HCT116 (cell line): Measurements from ENCODE around the gene ZNF568. TPM values are rescaled to one million over a fixed set of nuclear protein-coding genes. Genes with fewer than 3 reads are reported as not detected.

Experiments used
- ATAC-seq: fragments of 200-7000 bp; cut with Tn5 transposase; 2 replicates; pipeline ENCODE4 v1.9.1; 2020; ENCODE audit warnings: mild to moderate bottlenecking, moderate library complexity
- BruUV-seq: library from RNA; stranded (reverse); fragments of 400-500 nt; replicated peaks from 2 replicates; lab custom pipeline; 2021; lab: Mats Ljungman, UMichigan
- CTCF ChIA-PET: fragments of 300-600 bp; sonication (Branson Sonifier 250); formaldehyde crosslinking; loops from one replicate; lab custom pipeline; 2021; ENCODE audit warnings: antibody characterized with exemption; lab: Charles Lee
- POLR2A ChIA-PET: fragments of 300-600, 350-600 bp; sonication (Branson Sonifier 250); formaldehyde crosslinking; loops from one replicate; lab custom pipeline; 2021; ENCODE audit warnings: antibody characterized with exemption; lab: Charles Lee
- RAD21 ChIA-PET, 2 experiments: fragments of 300-600 bp; sonication (Branson Sonifier 250); formaldehyde crosslinking; loops; one replicate each; lab custom pipeline; 2023; ENCODE audit warnings: low total read pairs in 2 of 2; ENCODE audit not compliant: uncharacterized antibody in 2 of 2, unreplicated experiment in 2 of 2, low non-redundant PET in 1 of 2; lab: Charles Lee
- DNase-seq: peaks from one replicate; pipeline ENCODE4 v3.0.0-alpha.2; 2010; ENCODE audit warnings: low read depth, low spot score
- H2AFZ ChIP-seq: fragments of 200-600 bp; shearing (Covaris generic), sonication (generic); 2 replicates; pipeline ENCODE4 v1.6.1; 2017; ENCODE audit warnings: low read depth, mixed run types, mixed read lengths, antibody characterized with exemption, low read length; ENCODE audit not compliant: poor library complexity, severe bottlenecking
- H3K27ac ChIP-seq: 2 replicates; pipeline ENCODE4 v1.5.1; 2012; ENCODE audit warnings: low read depth, low read length
- H3K27me3 ChIP-seq: fragments of 200-600 bp; sonication (generic); 2 replicates; pipeline ENCODE4 v1.6.1; 2016; ENCODE audit warnings: mixed run types, low read length, mixed read lengths; ENCODE audit not compliant: insufficient read depth
- H3K36me3 ChIP-seq, 2 experiments: fragments of 200-500 bp in 1 of 2; fragments of 200-600 bp in 1 of 2; sonication (Bioruptor generic) in 1 of 2; sonication (generic) in 1 of 2; 2 replicates each; pipeline versions ENCODE4 v1.5.1 to v1.6.1; 2014 to 2016; ENCODE audit warnings: low read length in 2 of 2, inconsistent platforms in 1 of 2, mixed read lengths in 1 of 2, mixed run types in 1 of 2; ENCODE audit not compliant: insufficient read depth in 2 of 2, control insufficient read depth in 1 of 2
- H3K4me1 ChIP-seq, 2 experiments: fragments of 200-600 bp in 1 of 2; sonication (generic) in 1 of 2; 2 replicates each; pipeline versions ENCODE4 v1.5.1 to v1.6.1; 2012 to 2017; ENCODE audit warnings: low read length in 2 of 2, inconsistent platforms in 1 of 2, mild to moderate bottlenecking in 1 of 2, mixed read lengths in 1 of 2, mixed run types in 1 of 2, moderate library complexity in 1 of 2; ENCODE audit not compliant: insufficient read depth in 2 of 2, control insufficient read depth in 1 of 2
- H3K4me2 ChIP-seq: fragments of 200-600 bp; sonication (generic); 2 replicates; pipeline ENCODE4 v1.6.1; 2017; ENCODE audit warnings: mixed run types, low read length, mixed read lengths
- H3K4me3 ChIP-seq, 2 experiments: fragments of 200-600 bp in 1 of 2; sonication (generic) in 1 of 2; replicated peaks in 1 of 2; 2 replicates each; pipeline ENCODE4 v1.5.1; 2011 to 2016; ENCODE audit warnings: low read length in 2 of 2, control low read depth in 1 of 2, low read depth in 1 of 2, mild to moderate bottlenecking in 1 of 2, mixed read lengths in 1 of 2, mixed run types in 1 of 2
- H3K79me2 ChIP-seq: fragments of 200-600 bp; sonication (generic); 2 replicates; pipeline ENCODE4 v1.6.1; 2017; ENCODE audit warnings: mild to moderate bottlenecking, mixed run types, low read length, moderate library complexity, mixed read lengths; ENCODE audit not compliant: insufficient read depth
- H3K9ac ChIP-seq: fragments of 200-600 bp; sonication (generic); 2 replicates; pipeline ENCODE4 v1.6.1; 2016; ENCODE audit warnings: low read length, mixed read lengths
- H3K9me2 ChIP-seq: fragments of 200-600 bp; sonication (generic), shearing (Covaris generic); 2 replicates; pipeline ENCODE4 v1.6.1; 2017; ENCODE audit warnings: mixed run types, mild to moderate bottlenecking, moderate library complexity; ENCODE audit not compliant: insufficient read depth
- H3K9me3 ChIP-seq, 2 experiments: fragments of 200-500 bp in 1 of 2; fragments of 200-600 bp in 1 of 2; sonication (Bioruptor generic) in 1 of 2; sonication (generic) in 1 of 2; 2 replicates each; pipeline ENCODE4 v1.6.1; 2014 to 2017; ENCODE audit warnings: low read length in 2 of 2, mixed read lengths in 2 of 2, inconsistent platforms in 1 of 2, low read depth in 1 of 2, mild to moderate bottlenecking in 1 of 2, mixed run types in 1 of 2, moderate library complexity in 1 of 2; ENCODE audit not compliant: control insufficient read depth in 1 of 2, insufficient read depth in 1 of 2
- H4K20me1 ChIP-seq: fragments of 200-600 bp; sonication (generic), shearing (Covaris generic); 2 replicates; pipeline ENCODE4 v1.6.1; 2017; ENCODE audit warnings: mixed run types, mild to moderate bottlenecking, moderate library complexity; ENCODE audit not compliant: insufficient read depth
- CTCF ChIP-seq, 3 experiments: fragments of 200-600 bp in 1 of 3; sonication (generic) in 1 of 3; IDR thresholded peaks in 2 of 3; conservative IDR thresholded peaks in 1 of 3; 2 replicates each; pipeline ENCODE4 v1.5.1; 2012 to 2017; ENCODE audit warnings: low read depth in 2 of 3, low read length in 2 of 3, antibody characterized with exemption in 1 of 3, borderline replicate concordance in 1 of 3, control low read depth in 1 of 3, mild to moderate bottlenecking in 1 of 3, mixed read lengths in 1 of 3, mixed run types in 1 of 3, moderate library complexity in 1 of 3; ENCODE audit not compliant: insufficient read depth in 1 of 3
- EGR1 ChIP-seq: IDR thresholded peaks from 2 replicates; pipeline ENCODE4 v1.6.1; 2012; ENCODE audit warnings: low read depth
- ELF1 ChIP-seq: IDR thresholded peaks from 2 replicates; pipeline ENCODE4 v1.6.1; 2012; ENCODE audit warnings: low read depth, borderline replicate concordance
- FOSL1 ChIP-seq: IDR thresholded peaks from 2 replicates; pipeline ENCODE4 v1.6.1; 2012; ENCODE audit warnings: low read depth
- JUND ChIP-seq: IDR thresholded peaks from 2 replicates; pipeline ENCODE4 v1.6.1; 2012
- MAX ChIP-seq: IDR thresholded peaks from 2 replicates; pipeline ENCODE4 v1.6.1; 2012
- POLR2AphosphoS5 ChIP-seq: IDR thresholded peaks from 2 replicates; pipeline ENCODE4 v1.6.1; 2011; ENCODE audit warnings: mild to moderate bottlenecking, low read depth, low read length, moderate library complexity
- RAD21 ChIP-seq: IDR thresholded peaks from 2 replicates; pipeline ENCODE4 v1.6.1; 2012; ENCODE audit warnings: low read depth, mild to moderate bottlenecking
- REST ChIP-seq: IDR thresholded peaks from 2 replicates; pipeline ENCODE4 v1.6.1; 2012; ENCODE audit warnings: low read depth
- TCF7L2 ChIP-seq: IDR thresholded peaks from 2 replicates; pipeline ENCODE4 v1.7.0; 2011; ENCODE audit warnings: borderline replicate concordance, inconsistent platforms; ENCODE audit not compliant: insufficient read depth, insufficient read length; ENCODE audit errors: extremely low read depth
- ZBTB33 ChIP-seq: IDR thresholded peaks from 2 replicates; pipeline ENCODE4 v1.6.1; 2011; ENCODE audit warnings: mild to moderate bottlenecking, low read length, moderate library complexity; ENCODE audit not compliant: insufficient replicate concordance; ENCODE audit errors: extremely low read depth
- ZNF274 ChIP-seq: fragments of 200-500 bp; sonication (Bioruptor generic); IDR thresholded peaks from 2 replicates; pipeline ENCODE4 v1.6.1; 2014; ENCODE audit warnings: mild to moderate bottlenecking, low read depth, low read length, inconsistent platforms
- intact Hi-C: fragments of 100-400 bp; cut with micrococcal nuclease; formaldehyde crosslinking; loops from 2 replicates; pipeline ENCODE4 v1.10.0; 2022
- total RNA-seq: library from RNA; stranded (reverse); gene quantifications from one replicate; pipeline ENCODE4 v1.2.1, GENCODE V29; 2021; ENCODE audit not compliant: unreplicated experiment

ZNF568 gene
- total RNA-seq, 1 experiment from 2014 or later: not detected

- no peak overlapping the region for H3K27ac ChIP-seq
- H4K20me1 ChIP-seq: no peaks in the 10 kb centered on the region
- ChIA-PET RAD21 (no interaction called here), POLR2A (no interaction called here), CTCF (no interaction called here)
- ATAC-seq: no peak
- BruUV-seq: no TSS peak
- H3K4me2 ChIP-seq: no peak overlapping the region
- H3K9me2 ChIP-seq: no peaks in the 10 kb centered on the region
- H3K4me1 ChIP-seq: no peaks in the 10 kb centered on the region
- no peaks in the 10 kb centered on the region for H3K79me2 ChIP-seq
- H2AFZ ChIP-seq: no peak overlapping the region
- no peaks in the 10 kb centered on the region for H3K36me3 ChIP-seq
- intact Hi-C loops: no loop called here
- H3K9ac ChIP-seq: no peak overlapping the region
- no peak for DNase-seq
- H3K4me3 ChIP-seq: no peak overlapping the region
- no peak for TF ChIP-seq CTCF (IDR thresholded peaks at IDR 0.05 in 2 of 3, conservative IDR thresholded peaks at IDR 0.05 in 1 of 3; ENCODE audit: borderline replicate concordance in 1 of 3, insufficient read depth in 1 of 3, low read depth in 2 of 3, low read length in 2 of 3)
- TF ChIP-seq FOSL1: no peak
- no peak for TF ChIP-seq TCF7L2
- no peak for TF ChIP-seq ZNF274
- TF ChIP-seq POLR2AphosphoS5: no peak
- TF ChIP-seq ELF1: no peak
- TF ChIP-seq MAX: no peak
- TF ChIP-seq EGR1: no peak
- TF ChIP-seq RAD21: no peak
- no peak for TF ChIP-seq REST
- TF ChIP-seq JUND: no peak
- no peak for TF ChIP-seq ZBTB33
- H3K27me3 ChIP-seq: no peaks in the 10 kb centered on the region
- H3K9me3 ChIP-seq: peaks cover 12 to 16% of the 10 kb centered on the region in 2 experiments; a peak in 3 of 4 replicates
Measured at GRCh38 chr19:36931684-36932083, 15.6 kb downstream of the ZNF568 start.
